Neural progenitor cell (in vitro differentiated cells): Measurements from ENCODE around the gene AFMID. TPM values are rescaled to one million over a fixed set of nuclear protein-coding genes. Genes with fewer than 3 reads are reported as not detected.

Experiments
- DNase-seq: peaks from one replicate; pipeline ENCODE4 v3.0.0-alpha.2; 2016; ENCODE audit warnings: low spot score
- H2AFZ ChIP-seq: fragments of 200-600 bp; sonication (generic); replicated peaks from 2 replicates; pipeline ENCODE4 v1.6.1; 2016; ENCODE audit warnings: antibody characterized with exemption
- H3F3A ChIP-seq: fragments of 200-600 bp; sonication (generic); 2 replicates; pipeline ENCODE4 v1.6.1; 2016; ENCODE audit warnings: antibody characterized with exemption, low read depth
- H3K27ac ChIP-seq: fragments of 200-600 bp; sonication (generic); 2 replicates; pipeline ENCODE4 v1.5.1; 2016; ENCODE audit warnings: mild to moderate bottlenecking
- H3K27me3 ChIP-seq: fragments of 200-600 bp; sonication (generic); 2 replicates; pipeline ENCODE4 v1.6.1; 2016; ENCODE audit warnings: mild to moderate bottlenecking, moderate library complexity
- H3K36me3 ChIP-seq: fragments of 200-600 bp; sonication (generic); 2 replicates; pipeline ENCODE4 v1.5.1; 2016
- H3K4me1 ChIP-seq: fragments of 200-600 bp; sonication (generic); 2 replicates; pipeline ENCODE4 v1.6.1; 2016; ENCODE audit warnings: mixed run types
- H3K4me2 ChIP-seq: fragments of 200-600 bp; sonication (generic); 2 replicates; pipeline ENCODE4 v1.6.1; 2016
- H3K4me3 ChIP-seq: fragments of 200-600 bp; sonication (generic); 2 replicates; pipeline ENCODE4 v1.5.1; 2016
- H3K79me2 ChIP-seq: fragments of 200-600 bp; sonication (generic); 2 replicates; pipeline ENCODE4 v1.6.1; 2016; ENCODE audit warnings: low read depth
- H3K9ac ChIP-seq: fragments of 200-600 bp; sonication (generic); 2 replicates; pipeline ENCODE4 v1.6.1; 2016
- H3K9me3 ChIP-seq: fragments of 200-600 bp; sonication (generic); 2 replicates; pipeline ENCODE4 v1.5.1; 2016; ENCODE audit warnings: low read depth
- H4K20me1 ChIP-seq: fragments of 200-600 bp; sonication (generic); 2 replicates; pipeline ENCODE4 v1.6.1; 2016; ENCODE audit warnings: low read depth
- H3K27ac Mint-ChIP-seq: 3 replicates; pipeline ENCODE4 v1.8.0; 2021; ENCODE audit warnings: mixed read lengths
- H3K27me3 Mint-ChIP-seq: 2 replicates; pipeline ENCODE4 v1.8.0; 2022; ENCODE audit warnings: low read depth, mild to moderate bottlenecking, inconsistent platforms, moderate library complexity, mixed read lengths; ENCODE audit not compliant: insufficient read depth
- H3K36me3 Mint-ChIP-seq: 3 replicates; pipeline ENCODE4 v1.8.0; 2021; ENCODE audit warnings: mixed read lengths
- H3K4me1 Mint-ChIP-seq: 3 replicates; pipeline ENCODE4 v1.8.0; 2021; ENCODE audit warnings: mixed read lengths
- H3K4me3 Mint-ChIP-seq: 3 replicates; pipeline ENCODE4 v1.8.0; 2021; ENCODE audit warnings: mild to moderate bottlenecking, moderate library complexity, mixed read lengths
- H3K9me3 Mint-ChIP-seq: 3 replicates; pipeline ENCODE4 v1.8.0; 2020; ENCODE audit warnings: mixed read lengths
- CTCF ChIP-seq: fragments of 200-600 bp; sonication (generic); IDR thresholded peaks from 2 replicates; pipeline ENCODE4 v1.5.1; 2017; ENCODE audit warnings: antibody characterized with exemption, mild to moderate bottlenecking
- EZH2 ChIP-seq: fragments of 200-600 bp; sonication (generic); IDR thresholded peaks from 2 replicates; pipeline ENCODE4 v1.6.1; 2017; ENCODE audit warnings: antibody characterized with exemption, mild to moderate bottlenecking, moderate library complexity
- EZH2phosphoT487 ChIP-seq: fragments of 200-600 bp; sonication (generic); IDR thresholded peaks from 2 replicates; pipeline ENCODE4 v1.6.1; 2017; ENCODE audit warnings: antibody characterized with exemption
- total RNA-seq: library from RNA; depleted of rRNA; stranded (reverse); fragments of >200 nt; gene quantifications from 2 replicates; pipeline ENCODE4 v1.2.3, GENCODE V29; 2015; ENCODE audit warnings: low replicate concordance

Gene AFMID
- total RNA-seq, 1 donor from 2014 or later: 76.8 TPM

- peaks cover 34% of the 10 kb centered on the region for H3K4me1 Mint-ChIP-seq
- Histone ChIP-seq H2AFZ (no peak overlapping the region), H4K20me1 (peaks cover 40% of the 10 kb centered on the region), H3K79me2 (peaks cover 85% of the 10 kb centered on the region), H3K9ac (peak overlapping the region; percentile 60), H3K4me3 (peak overlapping the region; percentile 70), H3K4me2 (peak overlapping the region; percentile 97), H3F3A (no peaks in the 10 kb centered on the region), H3K27me3 (no peaks in the 10 kb centered on the region), H3K36me3 (no peaks in the 10 kb centered on the region), H3K27ac (no peak overlapping the region), H3K9me3 (no peaks in the 10 kb centered on the region), H3K4me1 (peaks cover 27% of the 10 kb centered on the region)
- peak overlapping the region; percentile 60 for H3K27ac Mint-ChIP-seq
- H3K27me3 Mint-ChIP-seq: peaks cover 10% of the 10 kb centered on the region
- no peaks in the 10 kb centered on the region for H3K9me3 Mint-ChIP-seq
- peak; percentile 42 for DNase-seq
- TF ChIP-seq CTCF (no peak), EZH2 (no peak), EZH2phosphoT487 (no peak)
- peak overlapping the region; percentile 88 for H3K4me3 Mint-ChIP-seq
- peaks cover 23% of the 10 kb centered on the region for H3K36me3 Mint-ChIP-seq
These were observed 1.0 kb upstream of the AFMID start for GRCh38 chr17:78185981-78186691.

- no peaks in the 10 kb centered on the region for H3K4me1 ChIP-seq
- no peak for DNase-seq
- no peaks in the 10 kb centered on the region for H3K36me3 ChIP-seq
- no peaks in the 10 kb centered on the region for H3F3A ChIP-seq
- no peak overlapping the region for H3K27ac ChIP-seq
- no peak overlapping the region for H3K9ac ChIP-seq
- no peak for TF ChIP-seq EZH2phosphoT487
- TF ChIP-seq CTCF: no peak
- no peak overlapping the region for H3K4me3 Mint-ChIP-seq
- peak overlapping the region; percentile 82 for H3K27ac Mint-ChIP-seq
- no peaks in the 10 kb centered on the region for H3K9me3 Mint-ChIP-seq
- H3K4me2 ChIP-seq: no peak overlapping the region
- no peak overlapping the region for H2AFZ ChIP-seq
- no peak overlapping the region for H3K4me3 ChIP-seq
- peaks cover 9% of the 10 kb centered on the region for H4K20me1 ChIP-seq
- H3K36me3 Mint-ChIP-seq: peaks cover 25% of the 10 kb centered on the region
- H3K4me1 Mint-ChIP-seq: peaks cover 14% of the 10 kb centered on the region
- H3K9me3 ChIP-seq: no peaks in the 10 kb centered on the region
- H3K27me3 Mint-ChIP-seq: peaks cover 3% of the 10 kb centered on the region
- H3K79me2 ChIP-seq: no peaks in the 10 kb centered on the region
- no peaks in the 10 kb centered on the region for H3K27me3 ChIP-seq
These were observed 9.6 kb downstream of the AFMID start for GRCh38 chr17:78196716-78197115.

- peaks cover 23% of the 10 kb centered on the region for H3K36me3 Mint-ChIP-seq
- DNase-seq: no peak
- H3K4me3 ChIP-seq: no peak overlapping the region
These were observed 10.1 kb downstream of the AFMID start for GRCh38 chr17:78197147-78197832.

More at GRCh38 chr17:78197147-78197832, 10.1 kb downstream of the AFMID start:
- H3K79me2 ChIP-seq: no peaks in the 10 kb centered on the region
- Mint-ChIP-seq H3K27me3 (peaks cover 3% of the 10 kb centered on the region), H3K4me3 (no peak overlapping the region), H3K27ac (peak overlapping the region; percentile 82), H3K9me3 (no peaks in the 10 kb centered on the region), H3K4me1 (peaks cover 14% of the 10 kb centered on the region)
- H3K27ac ChIP-seq: no peak overlapping the region
- H3K36me3 ChIP-seq: no peaks in the 10 kb centered on the region
- no peak for TF ChIP-seq CTCF
- no peak for TF ChIP-seq EZH2phosphoT487
- TF ChIP-seq EZH2: no peak
- no peak overlapping the region for H2AFZ ChIP-seq
- H3K9ac ChIP-seq: no peak overlapping the region
- no peaks in the 10 kb centered on the region for H3K4me1 ChIP-seq
- no peak overlapping the region for H3K4me2 ChIP-seq
- H3K9me3 ChIP-seq: no peaks in the 10 kb centered on the region
- H3K27me3 ChIP-seq: no peaks in the 10 kb centered on the region
- H3F3A ChIP-seq: no peaks in the 10 kb centered on the region
- peaks cover 9% of the 10 kb centered on the region for H4K20me1 ChIP-seq
